A673 (cell line): ENCODE data around the gene KIF26B. TPM values are rescaled to one million over a fixed set of nuclear protein-coding genes. Genes with fewer than 3 reads are reported as not detected.

Experiments used
- BruUV-seq: library from RNA; stranded (reverse); fragments of 400-500 nt; replicated peaks from 2 replicates; lab custom pipeline; 2021; lab: Mats Ljungman, UMichigan
- CTCF ChIA-PET: fragments of 300-600 bp; sonication (Branson Sonifier 250); formaldehyde crosslinking; loops from one replicate; lab custom pipeline; 2022; ENCODE audit warnings: antibody characterized with exemption; lab: Charles Lee
- POLR2A ChIA-PET: fragments of 300-600 bp; sonication (Branson Sonifier 250); formaldehyde crosslinking; loops from one replicate; lab custom pipeline; 2022; ENCODE audit warnings: antibody characterized with exemption; ENCODE audit not compliant: low non-redundant PET; lab: Charles Lee
- DNase-seq: peaks from one replicate; pipeline ENCODE4 v3.0.0-alpha.2; 2015; ENCODE audit warnings: low spot score
- H3K27ac ChIP-seq: fragments of 200-600 bp; sonication (generic); 2 replicates; pipeline ENCODE4 v1.5.1; 2016; ENCODE audit warnings: mixed run types, low read depth, mild to moderate bottlenecking, mixed read lengths, antibody characterized with exemption, low read length; ENCODE audit not compliant: poor library complexity, severe bottlenecking
- H3K27me3 ChIP-seq: fragments of 200-600 bp; sonication (generic); replicated peaks from 2 replicates; pipeline ENCODE4 v1.6.1; 2017; ENCODE audit warnings: mixed run types, low read depth, mild to moderate bottlenecking, mixed read lengths, antibody characterized with exemption, low read length; ENCODE audit not compliant: insufficient read depth, poor library complexity
- H3K36me3 ChIP-seq: fragments of 200-600 bp; sonication (generic); 2 replicates; pipeline ENCODE4 v1.6.1; 2016; ENCODE audit warnings: mixed run types, mild to moderate bottlenecking, mixed read lengths, antibody characterized with exemption, low read length; ENCODE audit not compliant: insufficient read depth, poor library complexity, severe bottlenecking
- H3K4me1 ChIP-seq: fragments of 200-600 bp; sonication (generic); 2 replicates; pipeline ENCODE4 v1.6.1; 2017; ENCODE audit warnings: mixed run types, mild to moderate bottlenecking, mixed read lengths, antibody characterized with exemption, low read length; ENCODE audit not compliant: insufficient read depth, poor library complexity, severe bottlenecking
- H3K4me3 ChIP-seq: fragments of 200-600 bp; sonication (generic); 2 replicates; pipeline ENCODE4 v1.5.1; 2016; ENCODE audit warnings: low read depth, mixed run types, mild to moderate bottlenecking, mixed read lengths, low read length; ENCODE audit not compliant: poor library complexity, severe bottlenecking
- H3K9me3 ChIP-seq: fragments of 200-600 bp; sonication (generic); 2 replicates; pipeline ENCODE4 v1.6.1; 2016; ENCODE audit warnings: mixed run types, low read depth, mild to moderate bottlenecking, mixed read lengths, antibody characterized with exemption, low read length; ENCODE audit not compliant: poor library complexity, severe bottlenecking
- CTCF ChIP-seq: fragments of 300-800, 200-600 bp; sonication (generic); conservative IDR thresholded peaks from 2 replicates; pipeline ENCODE4 v1.5.1; 2017; ENCODE audit warnings: low read depth, mild to moderate bottlenecking, antibody characterized with exemption, low read length, moderate library complexity, mixed read lengths
- EZH2 ChIP-seq: fragments of 200-600 bp; sonication (generic); IDR thresholded peaks from 2 replicates; pipeline ENCODE4 v1.6.1; 2017; ENCODE audit warnings: borderline replicate concordance, low read depth, mild to moderate bottlenecking, mixed read lengths, antibody characterized with exemption, low read length; ENCODE audit not compliant: poor library complexity, severe bottlenecking
- intact Hi-C: fragments of 100-400 bp; cut with micrococcal nuclease; formaldehyde crosslinking; loops from one replicate; pipeline ENCODE4 v1.10.0; 2022; ENCODE audit not compliant: unreplicated experiment
- total RNA-seq: library from RNA; stranded (reverse); gene quantifications from 2 replicates; pipeline ENCODE4 v1.2.3, GENCODE V29; 2021

KIF26B gene
- total RNA-seq, 1 experiment from 2014 or later: not detected

GRCh38 chr1:245337829-245338484, 183.2 kb downstream of the KIF26B start:
- intact Hi-C loops: no loop called here
- H3K27me3 ChIP-seq: no peaks in the 10 kb centered on the region
- ChIA-PET POLR2A (no interaction called here), CTCF (no interaction called here)
- no peaks in the 10 kb centered on the region for H3K9me3 ChIP-seq
- no peak overlapping the region for H3K4me3 ChIP-seq
- no peaks in the 10 kb centered on the region for H3K36me3 ChIP-seq
- no peak for TF ChIP-seq CTCF
- TF ChIP-seq EZH2: no peak
- DNase-seq: no peak
- H3K4me1 ChIP-seq: no peaks in the 10 kb centered on the region
- BruUV-seq: no TSS peak
- no peak overlapping the region for H3K27ac ChIP-seq

- H3K27ac ChIP-seq: no peak overlapping the region
- CTCF ChIA-PET: no interaction called here
- no peaks in the 10 kb centered on the region for H3K4me1 ChIP-seq
- H3K4me3 ChIP-seq: no peak overlapping the region
- no TSS peak for BruUV-seq
- DNase-seq: no peak
- intact Hi-C loops: no loop called here
- TF ChIP-seq EZH2 (no peak), CTCF (no peak)
- POLR2A ChIA-PET: no interaction called here
- no peaks in the 10 kb centered on the region for H3K36me3 ChIP-seq
- no peaks in the 10 kb centered on the region for H3K27me3 ChIP-seq
- H3K9me3 ChIP-seq: no peaks in the 10 kb centered on the region
Measured at GRCh38 chr1:245338485-245338877, 183.7 kb downstream of the KIF26B start.

- intact Hi-C loops: no loop called here
- ChIA-PET POLR2A (no interaction called here), CTCF (no interaction called here)
- H3K36me3 ChIP-seq: no peaks in the 10 kb centered on the region
- no peaks in the 10 kb centered on the region for H3K4me1 ChIP-seq
- H3K27ac ChIP-seq: no peak overlapping the region
- no peak for DNase-seq
- no TSS peak for BruUV-seq
- TF ChIP-seq CTCF (no peak), EZH2 (no peak)
- H3K4me3 ChIP-seq: no peak overlapping the region
- H3K9me3 ChIP-seq: no peaks in the 10 kb centered on the region
- H3K27me3 ChIP-seq: no peaks in the 10 kb centered on the region
Measured at GRCh38 chr1:245341743-245342142, 187.0 kb downstream of the KIF26B start.
